SK-N-MC (cell line): ENCODE measurements around the gene TMEM200B.
"Not testable (repeated sequence)": the region's sequence is repeated elsewhere in the genome, so short reads cannot be mapped to it uniquely, and the experiment has no call there.

Experiments
- DNase-seq: peaks from one replicate; pipeline ENCODE4 v3.0.0-alpha.2; 2011; ENCODE audit warnings: low read depth, low spot score
- H3K27ac ChIP-seq: fragments of 200-600 bp; sonication (generic); 2 replicates; pipeline ENCODE4 v1.5.1; 2016; ENCODE audit warnings: mixed run types
- H3K36me3 ChIP-seq: fragments of 200-600 bp; sonication (generic); 2 replicates; pipeline ENCODE4 v1.6.1; 2017; ENCODE audit warnings: antibody characterized with exemption, low read length, mixed read lengths; ENCODE audit not compliant: insufficient read depth
- H3K4me3 ChIP-seq: fragments of 200-600 bp; sonication (generic); 2 replicates; pipeline ENCODE4 v1.5.1; 2016
- H3K9ac ChIP-seq: fragments of 200-600 bp; sonication (generic); 2 replicates; pipeline ENCODE4 v1.8.0; 2017; ENCODE audit warnings: mixed run types, mixed read lengths; ENCODE audit not compliant: insufficient read length
- H3K9me3 ChIP-seq: fragments of 200-600 bp; sonication (generic); 2 replicates; pipeline ENCODE4 v1.6.1; 2017; ENCODE audit warnings: low read depth, mild to moderate bottlenecking, antibody characterized with exemption, low read length, moderate library complexity, mixed read lengths
- EZH2 ChIP-seq: fragments of 200-600 bp; sonication (generic); IDR thresholded peaks from one replicate; pipeline ENCODE4 v1.6.1; 2017; ENCODE audit warnings: antibody characterized with exemption
- FOXP2 ChIP-seq: optimal IDR thresholded peaks from 2 replicates; pipeline ENCODE3; 2011; ENCODE audit warnings: mild to moderate bottlenecking, moderate library complexity; ENCODE audit not compliant: insufficient read depth; ENCODE audit errors: extremely low read length, control extremely low read depth
- POLR2AphosphoS5 ChIP-seq: IDR thresholded peaks from 2 replicates; pipeline ENCODE4 v1.6.1; 2012; ENCODE audit warnings: mild to moderate bottlenecking, low read depth, low read length, borderline replicate concordance

Gene TMEM200B

DNA sequence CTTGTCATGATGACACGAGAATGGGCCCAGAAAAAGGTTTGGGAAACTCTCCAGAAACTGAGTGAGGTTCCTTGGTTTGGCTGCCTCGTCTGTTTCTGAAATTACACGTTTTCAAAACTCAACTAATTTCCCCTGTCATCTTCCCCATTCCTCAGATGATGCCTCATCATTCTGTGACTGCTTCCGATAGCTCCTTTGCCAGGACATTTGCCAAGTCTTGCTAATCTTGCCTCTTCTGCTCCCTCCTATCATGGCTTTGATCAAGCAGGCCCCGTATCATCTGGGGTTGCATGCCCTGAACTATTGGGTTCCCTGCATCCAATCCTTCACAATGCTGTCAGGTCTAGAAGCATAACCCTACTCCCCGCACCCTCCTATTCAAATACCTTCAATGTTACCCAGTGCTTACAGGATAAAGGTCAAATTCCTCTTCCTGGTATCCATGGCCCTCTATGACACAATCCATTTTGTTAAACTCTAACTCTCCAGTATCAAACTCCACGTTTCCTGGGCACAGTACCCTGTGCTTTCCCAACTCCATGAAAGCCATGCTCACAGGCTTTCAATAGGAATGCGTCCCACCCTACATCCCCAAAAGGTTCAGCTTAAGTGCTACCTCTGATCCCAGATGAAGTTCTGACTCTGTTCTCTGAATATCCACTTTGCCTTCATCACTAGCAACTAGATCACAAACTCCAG lies 22.2 kb upstream of the TMEM200B start:
- H3K36me3 ChIP-seq, result peaks cover 57% of the 10 kb centered on the region
- H3K27ac ChIP-seq, result peak overlapping the region; percentile 50
- TF ChIP-seq FOXP2 (no peak), EZH2 (no peak), POLR2AphosphoS5 (no peak)
- no peak overlapping the region for H3K9ac ChIP-seq
- H3K4me3 ChIP-seq, result no peak overlapping the region
- DNase-seq, result no peak
- H3K9me3 ChIP-seq, result no peaks in the 10 kb centered on the region

DNA sequence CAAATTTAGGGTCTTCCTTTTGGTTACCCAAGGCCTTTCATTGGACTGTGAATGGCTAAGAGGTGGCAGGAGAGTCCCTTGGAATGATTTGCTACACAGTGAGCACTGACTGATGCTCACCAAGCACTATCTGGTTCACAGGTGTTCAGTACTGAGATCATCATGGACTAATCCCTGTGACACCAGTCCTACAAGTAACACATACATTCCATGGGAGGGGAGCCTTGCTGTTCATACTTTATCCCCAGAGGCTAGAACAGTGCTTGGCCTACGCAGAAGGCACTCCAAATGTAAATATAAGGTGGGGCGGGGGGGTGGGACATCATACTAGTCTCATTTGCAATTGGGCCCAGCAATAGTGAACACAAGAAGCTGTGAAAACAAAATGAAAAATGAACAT lies 20.5 kb upstream of the TMEM200B start:
- TF ChIP-seq EZH2, result no peak
- no peak for TF ChIP-seq POLR2AphosphoS5
- TF ChIP-seq FOXP2, result no peak
- Histone ChIP-seq H3K9me3 (no peaks in the 10 kb centered on the region), H3K9ac (no peak overlapping the region), H3K36me3 (peaks cover 42% of the 10 kb centered on the region), H3K27ac (no peak overlapping the region), H3K4me3 (no peak overlapping the region)
- no peak for DNase-seq

DNA sequence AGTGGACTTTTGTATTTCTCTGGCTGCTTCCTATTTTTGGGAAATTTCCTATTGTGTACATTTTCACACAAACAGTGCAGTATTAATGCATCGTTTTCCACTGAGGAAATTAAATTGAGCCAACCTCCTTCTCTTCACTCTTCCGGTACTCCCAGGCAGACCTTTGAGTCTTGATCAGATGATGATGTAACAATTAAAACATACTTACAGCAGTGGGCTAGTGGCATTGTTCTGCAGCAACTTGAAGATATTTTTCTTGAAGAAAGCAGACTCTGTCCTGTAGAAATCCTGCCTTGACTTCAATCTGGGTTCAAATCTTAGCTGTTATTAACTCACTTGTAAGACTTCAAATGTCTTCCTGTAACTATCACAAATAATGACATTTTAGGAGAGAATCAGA lies 19.0 kb upstream of the TMEM200B start:
- DNase-seq, result no peak
- TF ChIP-seq POLR2AphosphoS5 (no peak), EZH2 (no peak), FOXP2 (no peak)
- Histone ChIP-seq H3K4me3 (no peak overlapping the region), H3K27ac (peak overlapping the region; percentile 67), H3K9ac (no peak overlapping the region), H3K36me3 (peaks cover 27% of the 10 kb centered on the region), H3K9me3 (no peaks in the 10 kb centered on the region)

DNA sequence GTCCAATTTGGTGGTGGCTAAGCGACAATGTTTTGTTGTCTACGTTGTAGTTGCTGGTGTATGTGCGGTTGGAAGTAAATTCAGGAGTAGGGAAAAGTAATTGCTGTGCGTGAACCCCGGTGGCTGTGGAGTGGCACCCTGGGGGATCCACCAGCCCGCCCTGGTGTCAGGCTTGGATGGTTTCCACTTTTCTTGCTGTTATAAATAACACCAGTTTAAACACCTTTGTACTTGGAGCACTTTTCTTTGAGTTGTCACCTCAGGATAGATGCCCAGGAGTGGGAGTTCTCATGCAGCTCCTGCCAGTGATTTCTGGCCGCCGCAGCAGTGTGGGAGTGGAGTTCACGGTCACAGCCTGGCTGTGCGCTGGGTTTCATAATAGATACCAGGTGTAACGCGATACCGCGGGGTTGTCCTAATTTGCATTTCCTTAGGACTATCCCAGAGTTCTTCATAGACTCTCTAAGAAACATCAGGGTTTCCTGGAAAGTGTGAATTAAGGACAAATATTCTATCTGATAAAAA lies 12.8 kb upstream of the TMEM200B start:
- Histone ChIP-seq H3K36me3 (no peaks in the 10 kb centered on the region), H3K27ac (no peak overlapping the region), H3K9me3 (no peaks in the 10 kb centered on the region), H3K9ac (no peak overlapping the region), H3K4me3 (peak overlapping the region; percentile 13; the same call in 1 of the 2 replicates)
- no peak for DNase-seq
- TF ChIP-seq FOXP2 (no peak), POLR2AphosphoS5 (no peak), EZH2 (no peak)

DNA sequence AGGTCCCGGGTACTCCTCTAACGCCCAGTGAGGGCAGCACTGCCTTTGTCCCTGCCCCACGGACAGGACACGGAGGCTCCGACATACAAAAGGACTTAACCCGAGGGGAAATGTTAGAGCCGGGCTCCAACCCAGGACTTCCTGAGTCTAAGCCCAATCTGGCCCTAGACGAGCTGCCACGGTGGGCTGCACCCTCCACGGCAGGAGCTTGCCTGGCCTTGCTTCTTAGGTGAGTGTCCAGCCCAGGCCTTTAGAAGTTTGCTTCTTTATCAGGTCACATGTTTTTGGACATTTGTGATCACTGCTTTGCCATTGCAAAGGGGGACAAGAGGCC lies 11.0 kb upstream of the TMEM200B start:
- TF ChIP-seq POLR2AphosphoS5, result no peak
- no peak for TF ChIP-seq EZH2
- no peak for TF ChIP-seq FOXP2
- H3K9ac ChIP-seq, result no peak overlapping the region
- H3K27ac ChIP-seq, result no peak overlapping the region
- H3K36me3 ChIP-seq, result no peaks in the 10 kb centered on the region
- no peak overlapping the region for H3K4me3 ChIP-seq
- DNase-seq, result no peak
- no peaks in the 10 kb centered on the region for H3K9me3 ChIP-seq

DNA sequence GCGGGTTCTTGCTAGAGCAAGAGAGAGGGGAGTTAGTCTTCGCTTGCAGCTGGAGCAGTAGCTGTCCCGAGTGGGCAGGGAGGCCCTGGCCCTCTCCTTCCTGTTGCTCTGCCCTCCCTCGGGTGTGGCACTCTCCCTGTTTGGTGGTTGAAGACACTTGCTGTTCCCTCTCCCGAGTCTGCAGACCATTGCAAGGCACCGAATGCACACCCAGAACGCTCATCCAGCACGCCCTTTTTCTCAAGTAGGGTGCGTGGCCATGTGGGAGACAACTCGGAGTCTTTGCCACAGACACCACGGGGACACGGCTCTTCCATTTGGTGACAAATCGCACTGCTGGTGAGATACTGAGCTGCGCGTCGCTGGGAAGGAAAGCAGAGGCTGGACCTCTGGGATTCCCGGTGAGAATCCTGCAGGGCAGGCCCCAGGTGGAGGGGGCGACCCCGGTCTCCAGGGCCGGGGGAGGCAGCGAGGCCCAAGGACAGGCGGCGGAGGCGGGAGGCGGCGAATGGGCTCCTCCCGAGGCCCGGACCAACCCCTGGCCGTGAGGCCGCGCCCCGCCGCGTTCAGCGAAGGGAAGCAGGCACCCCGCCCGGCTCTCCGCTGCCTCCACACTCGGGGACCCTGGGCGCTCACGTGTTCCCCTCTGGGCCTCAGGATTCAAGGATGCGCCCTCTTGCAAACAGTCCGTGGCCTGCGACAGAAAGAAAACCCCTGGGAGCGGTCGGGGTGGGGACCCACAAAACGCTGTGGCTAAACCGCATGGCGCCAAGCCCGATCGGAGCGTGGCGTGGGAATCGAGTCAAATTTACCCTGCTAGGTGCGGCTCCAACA lies 10.4 kb upstream of the TMEM200B start:
- Histone ChIP-seq H3K27ac (no peak overlapping the region), H3K9ac (no peak overlapping the region)

DNA sequence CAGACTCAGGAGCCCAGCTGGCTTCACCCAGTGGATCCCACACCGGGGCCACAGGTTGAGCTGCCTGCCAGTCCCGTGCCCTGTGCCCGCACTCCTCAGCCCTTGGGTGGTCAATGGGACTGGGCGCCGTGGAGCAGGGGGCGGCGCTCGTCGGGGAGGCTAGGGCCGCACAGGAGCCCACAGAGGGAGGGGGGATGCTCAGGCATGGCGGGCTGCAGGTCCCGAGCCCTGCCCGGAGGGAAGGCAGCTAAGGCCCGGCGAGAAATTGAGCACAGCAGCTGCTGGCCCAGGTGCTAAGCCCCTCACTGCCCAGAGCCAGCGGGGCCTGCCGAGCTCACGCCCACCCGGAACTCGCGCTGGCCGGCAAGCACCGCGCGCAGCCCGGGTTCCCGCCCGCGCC lies 7.4 kb upstream of the TMEM200B start:
- not testable (repeated sequence) for H3K9me3 ChIP-seq, H3K4me3 ChIP-seq, H3K27ac ChIP-seq, H3K9ac ChIP-seq, H3K36me3 ChIP-seq, DNase-seq

More for the DNA sequence above, 10.4 kb upstream of the TMEM200B start:
- no peak for DNase-seq
- H3K36me3 ChIP-seq, result no peaks in the 10 kb centered on the region
- H3K4me3 ChIP-seq, result no peak overlapping the region
- TF ChIP-seq EZH2 (no peak), POLR2AphosphoS5 (no peak), FOXP2 (no peak)
- H3K9me3 ChIP-seq, result no peaks in the 10 kb centered on the region

DNA sequence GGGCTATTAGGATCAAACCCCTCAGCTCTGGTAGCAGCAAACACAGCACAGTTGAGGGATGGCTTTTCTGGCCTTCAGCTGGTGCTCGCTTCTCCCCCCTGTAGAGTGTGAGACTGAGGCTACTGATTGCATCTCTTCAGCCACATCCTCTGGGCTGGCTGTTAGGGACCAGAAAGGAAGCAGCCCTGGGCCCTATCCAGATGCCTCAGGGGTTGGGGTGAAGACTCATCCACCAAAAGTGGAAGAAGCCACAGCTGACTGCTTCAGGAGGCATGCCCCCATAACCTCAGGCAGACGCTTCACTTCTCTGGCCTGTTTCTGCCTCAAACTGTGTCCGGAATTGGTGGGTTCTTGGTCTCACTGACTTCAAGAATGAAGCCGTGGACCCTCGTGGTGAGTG lies 6.2 kb upstream of the TMEM200B start:
- no peak for DNase-seq
- no peaks in the 10 kb centered on the region for H3K9me3 ChIP-seq
- H3K9ac ChIP-seq, result no peak overlapping the region
- no peaks in the 10 kb centered on the region for H3K36me3 ChIP-seq
- no peak overlapping the region for H3K4me3 ChIP-seq
- TF ChIP-seq FOXP2 (no peak), POLR2AphosphoS5 (no peak), EZH2 (no peak)
- H3K27ac ChIP-seq, result no peak overlapping the region

DNA sequence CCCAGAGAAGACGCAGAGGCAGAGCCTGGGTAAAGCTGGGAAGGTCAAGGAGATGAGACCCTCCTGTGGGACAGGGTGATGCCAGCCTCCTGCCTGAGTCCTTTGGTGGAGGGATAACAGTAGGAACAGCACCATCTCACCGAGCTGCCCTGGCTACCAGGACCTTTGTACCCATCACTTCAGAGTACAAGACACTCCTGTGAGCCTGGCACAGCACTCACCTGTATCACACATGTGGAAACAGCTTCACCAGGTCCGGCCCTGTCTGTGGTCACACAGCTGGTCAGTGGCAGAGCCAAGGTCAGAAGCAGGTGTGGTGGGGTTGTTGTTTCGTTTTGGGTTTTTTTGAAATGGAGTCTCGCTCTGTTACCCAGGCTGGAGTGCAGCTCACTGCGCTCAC lies 5.0 kb upstream of the TMEM200B start:
- no peak for DNase-seq
- no peak overlapping the region for H3K27ac ChIP-seq
- H3K9me3 ChIP-seq, result no peaks in the 10 kb centered on the region
- H3K9ac ChIP-seq, result no peak overlapping the region
- no peak overlapping the region for H3K4me3 ChIP-seq
- H3K36me3 ChIP-seq, result no peaks in the 10 kb centered on the region
- TF ChIP-seq POLR2AphosphoS5, result no peak
- no peak for TF ChIP-seq FOXP2
- TF ChIP-seq EZH2, result no peak
